ENCODE data around the gene TSSC4. TPM values are rescaled to one million over a fixed set of nuclear protein-coding genes. Genes with fewer than 3 reads are reported as not detected.

Gene TSSC4
- total and polyA plus RNA-seq, 2 of the 13 experiments (the other 11 are each of a cell fraction or from before 2014, with no cell fraction given): 16.2 to 58.6 TPM

DNA sequence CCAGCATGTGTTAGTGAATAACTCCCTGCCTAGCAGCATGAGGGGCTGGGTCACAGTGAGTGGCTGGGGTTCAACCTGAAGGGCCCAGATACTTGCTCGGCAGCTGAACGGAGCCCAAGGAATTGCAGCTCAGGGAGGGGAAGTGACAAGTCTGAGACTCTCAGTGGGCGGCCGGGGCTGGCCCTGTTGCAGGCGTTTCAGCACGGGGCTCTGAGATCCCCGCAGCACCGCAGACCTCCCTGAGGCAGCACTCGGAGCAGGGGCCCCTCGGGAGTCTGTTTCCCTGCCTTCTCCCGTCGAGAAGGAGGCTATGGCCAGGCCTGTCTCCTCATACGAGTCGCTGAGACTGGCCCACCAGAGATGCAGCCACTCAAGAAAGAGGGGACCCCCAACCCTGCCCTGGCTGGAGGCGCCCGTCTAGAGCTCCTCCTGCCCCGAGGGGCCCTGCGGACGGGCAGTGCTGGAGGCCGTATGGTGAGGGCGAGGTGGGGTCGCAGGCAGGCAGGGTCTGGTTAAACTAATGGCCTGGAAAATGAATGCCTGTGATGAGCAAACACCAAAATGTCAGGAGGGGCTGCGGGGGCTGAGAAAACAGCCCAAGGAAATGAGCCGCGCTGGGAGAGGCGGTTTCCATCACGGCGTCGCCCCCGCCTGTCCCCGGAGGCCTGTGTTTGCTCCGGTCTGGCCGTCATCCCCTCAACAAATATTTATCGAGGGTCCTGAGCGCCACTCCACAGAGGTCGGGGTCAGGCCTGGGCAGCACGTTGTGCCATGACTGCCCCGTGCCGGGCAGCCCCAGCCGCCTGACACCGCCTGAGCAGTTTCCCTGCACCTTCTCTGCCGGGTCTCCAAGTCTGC lies 9.3 kb downstream of the TSSC4 start (continued):
- TF ChIP-seq ZNF121 (CRISPR knock-in tag; IDR thresholded peaks at IDR 0.05): no peak
- TF ChIP-seq, protein P1, sequence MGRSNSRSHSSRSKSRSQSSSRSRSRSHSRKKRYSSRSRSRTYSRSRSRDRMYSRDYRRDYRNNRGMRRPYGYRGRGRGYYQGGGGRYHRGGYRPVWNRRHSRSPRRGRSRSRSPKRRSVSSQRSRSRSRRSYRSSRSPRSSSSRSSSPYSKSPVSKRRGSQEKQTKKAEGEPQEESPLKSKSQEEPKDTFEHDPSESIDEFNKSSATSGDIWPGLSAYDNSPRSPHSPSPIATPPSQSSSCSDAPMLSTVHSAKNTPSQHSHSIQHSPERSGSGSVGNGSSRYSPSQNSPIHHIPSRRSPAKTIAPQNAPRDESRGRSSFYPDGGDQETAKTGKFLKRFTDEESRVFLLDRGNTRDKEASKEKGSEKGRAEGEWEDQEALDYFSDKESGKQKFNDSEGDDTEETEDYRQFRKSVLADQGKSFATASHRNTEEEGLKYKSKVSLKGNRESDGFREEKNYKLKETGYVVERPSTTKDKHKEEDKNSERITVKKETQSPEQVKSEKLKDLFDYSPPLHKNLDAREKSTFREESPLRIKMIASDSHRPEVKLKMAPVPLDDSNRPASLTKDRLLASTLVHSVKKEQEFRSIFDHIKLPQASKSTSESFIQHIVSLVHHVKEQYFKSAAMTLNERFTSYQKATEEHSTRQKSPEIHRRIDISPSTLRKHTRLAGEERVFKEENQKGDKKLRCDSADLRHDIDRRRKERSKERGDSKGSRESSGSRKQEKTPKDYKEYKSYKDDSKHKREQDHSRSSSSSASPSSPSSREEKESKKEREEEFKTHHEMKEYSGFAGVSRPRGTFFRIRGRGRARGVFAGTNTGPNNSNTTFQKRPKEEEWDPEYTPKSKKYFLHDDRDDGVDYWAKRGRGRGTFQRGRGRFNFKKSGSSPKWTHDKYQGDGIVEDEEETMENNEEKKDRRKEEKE (IDR thresholded peaks at IDR 0.05): no peak
- no peak for TF ChIP-seq AGO1 (IDR thresholded peaks at IDR 0.05; ENCODE audit: low read depth, low read length, poor library complexity, severe bottlenecking)
- TF ChIP-seq HDAC6 (IDR thresholded peaks at IDR 0.05; ENCODE audit: low read depth, low read length): no peak
- TF ChIP-seq, protein P2, sequence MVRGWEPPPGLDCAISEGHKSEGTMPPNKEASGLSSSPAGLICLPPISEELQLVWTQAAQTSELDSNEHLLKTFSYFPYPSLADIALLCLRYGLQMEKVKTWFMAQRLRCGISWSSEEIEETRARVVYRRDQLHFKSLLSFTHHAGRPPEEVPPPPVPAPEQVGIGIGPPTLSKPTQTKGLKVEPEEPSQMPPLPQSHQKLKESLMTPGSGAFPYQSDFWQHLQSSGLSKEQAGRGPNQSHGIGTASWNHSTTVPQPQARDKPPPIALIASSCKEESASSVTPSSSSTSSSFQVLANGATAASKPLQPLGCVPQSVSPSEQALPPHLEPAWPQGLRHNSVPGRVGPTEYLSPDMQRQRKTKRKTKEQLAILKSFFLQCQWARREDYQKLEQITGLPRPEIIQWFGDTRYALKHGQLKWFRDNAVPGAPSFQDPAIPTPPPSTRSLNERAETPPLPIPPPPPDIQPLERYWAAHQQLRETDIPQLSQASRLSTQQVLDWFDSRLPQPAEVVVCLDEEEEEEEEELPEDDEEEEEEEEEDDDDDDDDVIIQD (CRISPR knock-in tag; IDR thresholded peaks at IDR 0.05; ENCODE audit: low read depth): peak; percentile 27; the same call in 1 of the 2 replicates
- no peak for TF ChIP-seq STAG1 (CRISPR knock-in tag; IDR thresholded peaks at IDR 0.05)
- no peak for TF ChIP-seq ZFYVE20 (CRISPR knock-in tag; IDR thresholded peaks at IDR 0.05; ENCODE audit: borderline replicate concordance, low read depth)
- TF ChIP-seq EEA1 (CRISPR knock-in tag; IDR thresholded peaks at IDR 0.05; ENCODE audit: borderline replicate concordance): no peak
- no peak for TF ChIP-seq ZNF3 (CRISPR knock-in tag; IDR thresholded peaks at IDR 0.05)
- TF ChIP-seq ZFX (CRISPR knock-in tag; IDR thresholded peaks at IDR 0.05; ENCODE audit: low read depth): no peak
- no peak for TF ChIP-seq FOXM1 (CRISPR knock-in tag; IDR thresholded peaks at IDR 0.05)
- TF ChIP-seq, protein P3, sequence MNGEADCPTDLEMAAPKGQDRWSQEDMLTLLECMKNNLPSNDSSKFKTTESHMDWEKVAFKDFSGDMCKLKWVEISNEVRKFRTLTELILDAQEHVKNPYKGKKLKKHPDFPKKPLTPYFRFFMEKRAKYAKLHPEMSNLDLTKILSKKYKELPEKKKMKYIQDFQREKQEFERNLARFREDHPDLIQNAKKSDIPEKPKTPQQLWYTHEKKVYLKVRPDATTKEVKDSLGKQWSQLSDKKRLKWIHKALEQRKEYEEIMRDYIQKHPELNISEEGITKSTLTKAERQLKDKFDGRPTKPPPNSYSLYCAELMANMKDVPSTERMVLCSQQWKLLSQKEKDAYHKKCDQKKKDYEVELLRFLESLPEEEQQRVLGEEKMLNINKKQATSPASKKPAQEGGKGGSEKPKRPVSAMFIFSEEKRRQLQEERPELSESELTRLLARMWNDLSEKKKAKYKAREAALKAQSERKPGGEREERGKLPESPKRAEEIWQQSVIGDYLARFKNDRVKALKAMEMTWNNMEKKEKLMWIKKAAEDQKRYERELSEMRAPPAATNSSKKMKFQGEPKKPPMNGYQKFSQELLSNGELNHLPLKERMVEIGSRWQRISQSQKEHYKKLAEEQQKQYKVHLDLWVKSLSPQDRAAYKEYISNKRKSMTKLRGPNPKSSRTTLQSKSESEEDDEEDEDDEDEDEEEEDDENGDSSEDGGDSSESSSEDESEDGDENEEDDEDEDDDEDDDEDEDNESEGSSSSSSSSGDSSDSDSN (CRISPR knock-in tag; IDR thresholded peaks at IDR 0.05): peak; percentile 54; the same call in 1 of the 2 replicates
- TF ChIP-seq, protein P4, sequence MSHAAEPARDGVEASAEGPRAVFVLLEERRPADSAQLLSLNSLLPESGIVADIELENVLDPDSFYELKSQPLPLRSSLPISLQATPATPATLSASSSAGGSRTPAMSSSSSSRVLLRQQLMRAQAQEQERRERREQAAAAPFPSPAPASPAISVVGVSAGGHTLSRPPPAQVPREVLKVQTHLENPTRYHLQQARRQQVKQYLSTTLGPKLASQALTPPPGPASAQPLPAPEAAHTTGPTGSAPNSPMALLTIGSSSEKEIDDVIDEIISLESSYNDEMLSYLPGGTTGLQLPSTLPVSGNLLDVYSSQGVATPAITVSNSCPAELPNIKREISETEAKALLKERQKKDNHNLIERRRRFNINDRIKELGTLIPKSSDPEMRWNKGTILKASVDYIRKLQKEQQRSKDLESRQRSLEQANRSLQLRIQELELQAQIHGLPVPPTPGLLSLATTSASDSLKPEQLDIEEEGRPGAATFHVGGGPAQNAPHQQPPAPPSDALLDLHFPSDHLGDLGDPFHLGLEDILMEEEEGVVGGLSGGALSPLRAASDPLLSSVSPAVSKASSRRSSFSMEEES (CRISPR knock-in tag; IDR thresholded peaks at IDR 0.05): peak; percentile 60; the same call in 1 of the 2 replicates
- no peak for TF ChIP-seq ZFP62 (CRISPR knock-in tag; IDR thresholded peaks at IDR 0.05)
- no peak for TF ChIP-seq ZNF775 (CRISPR knock-in tag; IDR thresholded peaks at IDR 0.05; ENCODE audit: borderline replicate concordance)
- TF ChIP-seq ZNF879 (CRISPR knock-in tag; IDR thresholded peaks at IDR 0.05): no peak
- TF ChIP-seq ZNF672 (CRISPR knock-in tag; IDR thresholded peaks at IDR 0.05): no peak
- no peak for TF ChIP-seq ZSCAN29 (CRISPR knock-in tag; conservative IDR thresholded peaks at IDR 0.05)
- 0 out of 2 replicates have a peak, but pooled peaks have one; percentile 33 for TF ChIP-seq NKX3-1 (CRISPR knock-in tag; IDR thresholded peaks at IDR 0.05)
- no peak for TF ChIP-seq ZNF329 (CRISPR knock-in tag; IDR thresholded peaks at IDR 0.05; ENCODE audit: low read depth)
- TF ChIP-seq ZNF30 (CRISPR knock-in tag; IDR thresholded peaks at IDR 0.05): no peak
- no peak for TF ChIP-seq CBX1 (IDR thresholded peaks at IDR 0.05; ENCODE audit: low read depth)

Data from HepG2 (cell line).